ENCODE data around the gene ALKBH6.
"Not testable (repeated sequence)": the region's sequence is repeated elsewhere in the genome, so short reads cannot be mapped to it uniquely, and the experiment has no call there.

The ALKBH6 gene

GRCh38 chr19:35992907-35993765 is 20.9 kb downstream of the ALKBH6 start:
- no peak for DNase-seq (ENCODE audit: low spot score)

DNA sequence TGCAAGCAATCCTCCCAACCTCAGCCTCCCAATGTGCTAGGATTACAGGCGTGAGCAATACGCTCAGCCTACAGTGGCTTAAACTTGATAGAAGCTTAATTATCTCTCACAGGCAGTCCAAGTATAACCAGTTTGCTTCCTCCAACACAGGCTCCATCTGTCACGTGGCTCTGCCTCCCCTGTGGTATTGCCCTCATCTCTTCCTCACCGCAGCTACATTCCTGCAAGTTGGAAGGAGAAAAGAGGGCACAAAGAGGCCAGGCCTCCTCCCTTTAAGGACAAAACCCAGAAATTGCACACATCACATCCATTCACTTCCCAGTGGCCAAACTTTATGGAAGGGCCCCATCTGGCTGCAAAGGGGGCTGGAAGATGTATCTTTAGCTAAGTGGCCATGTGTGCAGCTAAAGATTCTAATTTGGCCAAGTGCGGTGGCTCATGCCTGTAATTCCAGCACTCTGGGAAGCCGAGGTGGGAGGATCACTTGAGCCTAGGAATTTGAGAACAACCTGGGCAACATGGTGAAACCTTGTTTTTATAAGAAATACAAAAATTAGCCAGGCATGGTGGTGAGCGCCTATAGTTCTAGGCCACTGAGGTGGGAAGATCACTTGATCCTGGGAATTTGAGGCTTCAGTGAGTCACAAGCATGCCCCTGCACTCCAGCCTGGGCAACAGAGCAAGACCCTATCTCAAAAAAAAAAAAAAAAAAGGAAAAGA is 22.1 kb downstream of the ALKBH6 start:
- no peak for DNase-seq (ENCODE audit: low spot score)

- no peak for DNase-seq (ENCODE audit: low spot score)
Observed at GRCh38 chr19:35990771-35991730, 23.0 kb downstream of the ALKBH6 start.

GRCh38 chr19:35990156-35990555 is 23.9 kb downstream of the ALKBH6 start:
- DNase-seq (ENCODE audit: low spot score) = no peak

GRCh38 chr19:35988824-35989223 is 25.2 kb downstream of the ALKBH6 start:
- no peak for DNase-seq (ENCODE audit: low spot score)

GRCh38 chr19:35987571-35987896 is 26.5 kb downstream of the ALKBH6 start:
- DNase-seq (ENCODE audit: low spot score) = no peak

GRCh38 chr19:35986664-35987570 is 27.1 kb downstream of the ALKBH6 start:
- DNase-seq (ENCODE audit: low spot score) = no peak

- no peak for DNase-seq (ENCODE audit: low spot score)
Observed at GRCh38 chr19:35986111-35986510, 27.9 kb downstream of the ALKBH6 start.

DNA sequence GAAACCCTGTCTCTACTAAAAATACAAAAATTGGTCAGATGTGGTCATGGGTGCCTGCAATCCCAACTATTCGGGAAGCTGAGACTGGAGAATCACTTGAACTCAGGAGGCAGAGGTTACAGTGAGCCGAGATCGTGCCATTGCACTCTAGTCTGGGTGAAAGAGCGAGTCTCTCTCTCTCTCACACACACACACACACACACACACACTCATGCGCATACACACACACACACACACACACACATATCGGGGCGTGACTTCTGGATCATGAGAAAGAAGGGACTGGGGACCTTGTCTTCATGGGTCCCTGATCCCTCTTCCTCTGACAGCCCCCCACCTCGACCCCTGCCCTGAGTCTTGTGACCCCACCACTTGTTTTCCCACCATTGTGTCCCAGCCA is 30.8 kb downstream of the ALKBH6 start:
- DNase-seq (ENCODE audit: low spot score) = no peak

- DNase-seq (ENCODE audit: low spot score) = not testable (repeated sequence)
Observed at GRCh38 chr19:35980997-35981396, 33.0 kb downstream of the ALKBH6 start.

GRCh38 chr19:35978832-35979365 is 35.1 kb downstream of the ALKBH6 start:
- DNase-seq (ENCODE audit: low spot score) = no peak

DNA sequence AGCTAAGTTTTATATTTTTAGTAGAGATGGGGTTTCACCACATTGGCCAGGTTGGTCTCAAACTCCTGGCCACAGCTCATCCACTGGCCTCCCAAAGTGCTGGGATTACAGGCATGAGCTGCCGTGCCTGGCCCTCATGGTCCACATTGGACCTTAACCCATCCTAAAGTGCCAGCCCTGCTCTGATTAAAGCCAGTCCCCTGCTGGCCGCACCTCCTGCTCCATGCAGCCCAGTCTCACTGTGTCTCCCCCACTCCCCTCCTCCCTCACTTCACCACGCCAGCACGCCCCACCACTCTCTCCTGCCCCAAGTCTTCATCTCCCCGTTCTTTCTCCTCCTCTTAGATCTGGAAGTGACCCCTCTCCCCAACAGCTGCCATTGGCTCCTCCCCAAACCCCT is 35.7 kb downstream of the ALKBH6 start:
- DNase-seq (ENCODE audit: low spot score) = no peak

GRCh38 chr19:35977446-35978222 is 36.4 kb downstream of the ALKBH6 start:
- no peak for DNase-seq (ENCODE audit: low spot score)

- DNase-seq (ENCODE audit: low spot score) = no peak
Observed at GRCh38 chr19:35975608-35976214, 38.3 kb downstream of the ALKBH6 start.

- DNase-seq (ENCODE audit: low spot score) = no peak
Observed at GRCh38 chr19:35973487-35973886, 40.5 kb downstream of the ALKBH6 start.

DNA sequence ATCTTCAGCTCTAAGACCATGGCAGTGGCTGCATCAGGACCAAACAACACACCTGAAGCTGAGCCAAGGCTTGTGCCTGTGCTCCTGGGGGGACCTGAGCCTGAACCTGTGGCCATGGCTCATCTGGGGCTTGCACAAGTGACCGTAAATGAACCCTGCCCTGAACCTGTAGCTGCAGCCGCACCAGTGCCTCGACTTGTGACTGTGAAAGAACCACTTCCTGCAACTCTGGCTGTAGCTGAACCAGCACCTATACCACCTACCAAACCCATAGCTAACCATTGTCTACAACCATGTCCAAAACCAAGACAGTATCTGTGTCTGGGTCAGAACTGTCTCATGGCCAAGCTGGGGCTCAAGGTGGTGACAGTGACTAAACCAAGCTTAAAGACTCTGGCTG is 47.2 kb downstream of the ALKBH6 start:
- DNase-seq (ENCODE audit: low spot score) = no peak

- no peak for DNase-seq (ENCODE audit: low spot score)
Observed at GRCh38 chr19:35963514-35963913, 50.5 kb downstream of the ALKBH6 start.

GRCh38 chr19:35960432-35960972 is 53.5 kb downstream of the ALKBH6 start:
- DNase-seq (ENCODE audit: low spot score) = no peak

DNA sequence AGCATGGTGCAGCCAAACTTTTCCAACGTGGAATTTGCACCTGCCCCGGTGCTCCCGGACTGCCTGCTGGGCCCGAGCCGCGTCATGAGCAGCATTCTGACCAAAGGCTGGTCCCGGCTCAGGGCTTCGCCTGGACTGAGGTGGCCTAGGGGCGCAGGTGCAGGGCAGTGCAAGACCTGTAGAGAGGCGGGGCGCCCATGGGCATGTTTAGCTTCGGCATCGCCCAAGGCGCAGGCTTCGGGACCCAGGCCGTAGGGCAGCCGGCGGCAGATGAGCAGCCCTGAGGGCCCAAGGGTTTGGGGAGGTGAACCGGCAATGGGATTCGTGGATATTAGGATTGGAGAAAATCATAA is 54.1 kb downstream of the ALKBH6 start:
- no peak for DNase-seq (ENCODE audit: low spot score)

All from putamen (tissue), 1 donor.